K562 (cell line): ENCODE measurements around the gene PACRG. TPM values are rescaled to one million over a fixed set of nuclear protein-coding genes. Genes with fewer than 3 reads are reported as not detected.

ENCODE experiments used
- CC2D1A ChIP-seq: fragments of 450-650 bp; IDR thresholded peaks from 2 replicates; pipeline ENCODE4 v1.6.1; 2017; ENCODE audit warnings: mild to moderate bottlenecking
- HCFC1 ChIP-seq: IDR thresholded peaks from 2 replicates; pipeline ENCODE4 v1.6.1; 2012; ENCODE audit warnings: low read depth, low read length, improper control_type of control experiment
- HEY1 ChIP-seq: fragments of 250-450 bp; sonication (Bioruptor Pico); IDR thresholded peaks from 2 replicates; pipeline ENCODE4 v1.5.0; 2020; ENCODE audit warnings: mild to moderate bottlenecking, moderate library complexity, borderline replicate concordance
- KDM4B ChIP-seq, 2 experiments: fragments of 450-650 bp in 1 of 2; sonication (generic) in 1 of 2; IDR thresholded peaks; 2 replicates each; pipeline ENCODE4 v1.6.1; 2016 to 2017; ENCODE audit warnings: borderline replicate concordance in 2 of 2, antibody characterized with exemption in 1 of 2, low read depth in 1 of 2, mild to moderate bottlenecking in 1 of 2
- L3MBTL2 ChIP-seq: fragments of 450-650 bp; IDR thresholded peaks from 2 replicates; pipeline ENCODE4 v1.6.1; 2016; ENCODE audit warnings: mild to moderate bottlenecking, moderate library complexity
- LEF1 ChIP-seq: fragments of 450-650 bp; IDR thresholded peaks from 2 replicates; pipeline ENCODE4 v1.6.1; 2016; ENCODE audit warnings: mild to moderate bottlenecking
- MCM3 ChIP-seq: fragments of 450-650 bp; IDR thresholded peaks from 2 replicates; pipeline ENCODE4 v1.6.1; 2016
- NR2C2 ChIP-seq, 2 experiments: fragments of 200-800 bp in 1 of 2; sonication (Bioruptor generic) in 1 of 2; sonication (generic) in 1 of 2; formaldehyde crosslinking in 1 of 2; IDR thresholded peaks; 2 replicates each; pipeline versions ENCODE4 v1.6.1 to v1.8.0; 2016 to 2022; ENCODE audit warnings: mild to moderate bottlenecking in 1 of 2, missing compliant biosample characterization in 1 of 2, missing genetic modification characterization in 1 of 2, missing genetic modification reagents in 1 of 2
- SNIP1 ChIP-seq: fragments of 450-650 bp; IDR thresholded peaks from 2 replicates; pipeline ENCODE4 v1.7.1; 2017; ENCODE audit warnings: low read depth, mild to moderate bottlenecking
- TAL1 ChIP-seq: fragments of 450-650 bp; IDR thresholded peaks from 2 replicates; pipeline ENCODE4 v1.6.1; 2016; ENCODE audit warnings: mild to moderate bottlenecking
- TBL1XR1 ChIP-seq, 2 experiments: IDR thresholded peaks; 2 replicates each; pipeline ENCODE4 v1.6.1; 2012; ENCODE audit warnings: improper control_type of control experiment in 2 of 2, low read length in 2 of 2, mild to moderate bottlenecking in 1 of 2
- TSC22D4 ChIP-seq: fragments of 450-650 bp; IDR thresholded peaks from 2 replicates; pipeline ENCODE4 v1.6.1; 2016; ENCODE audit warnings: missing genetic modification characterization, missing biosample characterization, control low read depth
- U2AF1 ChIP-seq: fragments of 200-400 bp; formaldehyde crosslinking; optimal IDR thresholded peaks from 2 replicates; pipeline ENCODE3; 2017; ENCODE audit warnings: mild to moderate bottlenecking, low read depth, low read length, moderate library complexity
- ZNF589 ChIP-seq: fragments of 200-800 bp; sonication (Bioruptor generic); IDR thresholded peaks from 2 replicates; pipeline ENCODE4 v1.6.1; 2016; ENCODE audit warnings: low read depth, missing genetic modification characterization, missing compliant biosample characterization
- ZNF778 ChIP-seq: fragments of 450-650 bp; formaldehyde crosslinking; IDR thresholded peaks from 2 replicates; pipeline ENCODE4 v1.4.0; 2020; ENCODE audit warnings: mild to moderate bottlenecking, moderate library complexity
- ZSCAN29 ChIP-seq: fragments of 450-650 bp; IDR thresholded peaks from 2 replicates; pipeline ENCODE4 v1.6.1; 2017
- polyA plus RNA-seq, 8 experiments: library from polyadenylated mRNA; depleted of rRNA in 4 of 8; stranded (reverse) in 5 of 8; unstranded in 3 of 8; fragments of >200 nt; fragmentation: Nextera tagmentation in 2 of 8; fragmentation: Illumina TruSeq in 1 of 8; extraction: Ambion mirVana in 2 of 8; extraction: Trizol in 1 of 8; gene quantifications; 2 replicates each; pipeline versions ENCODE4 v1.2.1 to v1.2.3, GENCODE V29; 2011 to 2014; ENCODE audit warnings: inconsistent platforms in 1 of 8, missing spikeins in 1 of 8
- total RNA-seq, 7 experiments: library from RNA; depleted of rRNA in 6 of 7; stranded (reverse); fragments of >200 nt in 6 of 7; fragmentation: Illumina TruSeq in 2 of 7; extraction: Trizol in 2 of 7; gene quantifications; 2 replicates each; pipeline versions ENCODE4 v1.2.1 to v1.2.3, GENCODE V29; 2011 to 2021; ENCODE audit warnings: low replicate concordance in 1 of 7
- TF ChIP-seq, protein P1 (sequence below): fragments of 250-450 bp; sonication (Bioruptor Pico); IDR thresholded peaks from 2 replicates; pipeline ENCODE4 v1.9.0; 2021; ENCODE audit warnings: mild to moderate bottlenecking
- TF ChIP-seq, protein P2 (sequence below), 2 experiments: fragments of 450-650 bp; formaldehyde crosslinking in 1 of 2; IDR thresholded peaks; 2 replicates each; pipeline versions ENCODE4 v1.4.0 to v1.6.1; 2014 to 2020; ENCODE audit warnings: mild to moderate bottlenecking in 2 of 2, borderline replicate concordance in 1 of 2, low read depth in 1 of 2
- TF ChIP-seq, protein P3 (sequence below), 3 experiments: IDR thresholded peaks in 2 of 3; conservative IDR thresholded peaks in 1 of 3; 2 replicates each; pipeline ENCODE4 v1.5.1; 2011 to 2012; ENCODE audit warnings: low read length in 3 of 3, mild to moderate bottlenecking in 3 of 3, control low read depth in 2 of 3, improper control_type of control experiment in 1 of 3, inconsistent platforms in 1 of 3, low read depth in 1 of 3, mixed read lengths in 1 of 3, moderate library complexity in 1 of 3; ENCODE audit not compliant: insufficient read depth in 2 of 3

Gene PACRG
- total and polyA plus RNA-seq, 9 of the 15 experiments (the other 6 are each of a cell fraction or from before 2014, with no cell fraction given): 0.04 TPM; not detected in 8

DNA sequence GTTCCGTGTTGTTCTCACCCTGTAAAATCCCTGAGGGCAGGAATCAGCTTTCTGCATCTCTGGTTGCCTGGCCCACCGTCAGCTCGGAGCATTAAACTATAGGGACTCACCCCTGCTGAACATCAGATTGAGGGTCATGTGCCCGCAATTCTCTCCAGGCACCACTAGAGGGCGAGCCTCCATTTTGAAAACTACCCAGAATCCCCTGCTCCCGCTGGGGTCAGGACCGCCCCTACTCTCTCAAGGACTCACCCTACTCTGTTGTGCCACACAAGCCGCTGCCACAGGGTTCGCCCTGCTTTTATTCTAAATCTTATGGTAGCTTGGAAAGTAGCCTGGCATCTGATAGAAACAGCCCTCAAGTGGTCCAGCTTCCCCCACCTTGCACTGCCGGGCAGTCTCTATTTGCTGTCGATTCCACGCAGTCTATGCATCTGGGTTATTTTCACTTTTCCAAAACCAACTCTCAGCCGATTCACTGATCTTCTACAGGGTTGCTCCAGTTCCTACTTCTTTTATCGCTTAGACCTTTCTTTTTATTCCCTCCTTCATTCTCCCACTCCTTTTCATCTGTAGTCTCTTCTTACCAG lies 442.6 kb downstream of the PACRG start (continued):
- TF ChIP-seq, protein P1, sequence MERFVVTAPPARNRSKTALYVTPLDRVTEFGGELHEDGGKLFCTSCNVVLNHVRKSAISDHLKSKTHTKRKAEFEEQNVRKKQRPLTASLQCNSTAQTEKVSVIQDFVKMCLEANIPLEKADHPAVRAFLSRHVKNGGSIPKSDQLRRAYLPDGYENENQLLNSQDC: no peak
- TF ChIP-seq L3MBTL2 (peak; percentile 56), HEY1 (CRISPR knock-in tag) (no peak), TAL1 (no peak), TSC22D4 (tag) (no peak), SNIP1 (no peak), U2AF1 (no peak), TBL1XR1 (IDR thresholded peaks at IDR 0.05; ENCODE audit: low read length in 2 of 2) (no peak), ZSCAN29 (no peak), HCFC1 (0 out of 2 replicates have a peak, but pooled peaks have one; percentile 7), NR2C2 (CRISPR knock-in tag; IDR thresholded peaks at IDR 0.05) (no peak), NR2C2 (tag; IDR thresholded peaks at IDR 0.05) (peak; percentile 82), MCM3 (no peak), ZNF778 (CRISPR knock-in tag) (no peak), LEF1 (no peak), ZNF589 (no peak), CC2D1A (0 out of 2 replicates have a peak, but pooled peaks have one; percentile 25), KDM4B (IDR thresholded peaks at IDR 0.05; ENCODE audit: borderline replicate concordance in 2 of 2, low read depth in 1 of 2) (peak in 1 of 2 experiments; percentile 43; a peak in 1 of 4 replicates)
- TF ChIP-seq, protein P2, sequence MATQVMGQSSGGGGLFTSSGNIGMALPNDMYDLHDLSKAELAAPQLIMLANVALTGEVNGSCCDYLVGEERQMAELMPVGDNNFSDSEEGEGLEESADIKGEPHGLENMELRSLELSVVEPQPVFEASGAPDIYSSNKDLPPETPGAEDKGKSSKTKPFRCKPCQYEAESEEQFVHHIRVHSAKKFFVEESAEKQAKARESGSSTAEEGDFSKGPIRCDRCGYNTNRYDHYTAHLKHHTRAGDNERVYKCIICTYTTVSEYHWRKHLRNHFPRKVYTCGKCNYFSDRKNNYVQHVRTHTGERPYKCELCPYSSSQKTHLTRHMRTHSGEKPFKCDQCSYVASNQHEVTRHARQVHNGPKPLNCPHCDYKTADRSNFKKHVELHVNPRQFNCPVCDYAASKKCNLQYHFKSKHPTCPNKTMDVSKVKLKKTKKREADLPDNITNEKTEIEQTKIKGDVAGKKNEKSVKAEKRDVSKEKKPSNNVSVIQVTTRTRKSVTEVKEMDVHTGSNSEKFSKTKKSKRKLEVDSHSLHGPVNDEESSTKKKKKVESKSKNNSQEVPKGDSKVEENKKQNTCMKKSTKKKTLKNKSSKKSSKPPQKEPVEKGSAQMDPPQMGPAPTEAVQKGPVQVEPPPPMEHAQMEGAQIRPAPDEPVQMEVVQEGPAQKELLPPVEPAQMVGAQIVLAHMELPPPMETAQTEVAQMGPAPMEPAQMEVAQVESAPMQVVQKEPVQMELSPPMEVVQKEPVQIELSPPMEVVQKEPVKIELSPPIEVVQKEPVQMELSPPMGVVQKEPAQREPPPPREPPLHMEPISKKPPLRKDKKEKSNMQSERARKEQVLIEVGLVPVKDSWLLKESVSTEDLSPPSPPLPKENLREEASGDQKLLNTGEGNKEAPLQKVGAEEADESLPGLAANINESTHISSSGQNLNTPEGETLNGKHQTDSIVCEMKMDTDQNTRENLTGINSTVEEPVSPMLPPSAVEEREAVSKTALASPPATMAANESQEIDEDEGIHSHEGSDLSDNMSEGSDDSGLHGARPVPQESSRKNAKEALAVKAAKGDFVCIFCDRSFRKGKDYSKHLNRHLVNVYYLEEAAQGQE (IDR thresholded peaks at IDR 0.05; ENCODE audit: borderline replicate concordance): peak; percentile 38; the same call in 1 of the 2 replicates
- TF ChIP-seq, protein P2 (CRISPR knock-in tag; IDR thresholded peaks at IDR 0.05; ENCODE audit: low read depth): no peak
- TF ChIP-seq, protein P3, sequence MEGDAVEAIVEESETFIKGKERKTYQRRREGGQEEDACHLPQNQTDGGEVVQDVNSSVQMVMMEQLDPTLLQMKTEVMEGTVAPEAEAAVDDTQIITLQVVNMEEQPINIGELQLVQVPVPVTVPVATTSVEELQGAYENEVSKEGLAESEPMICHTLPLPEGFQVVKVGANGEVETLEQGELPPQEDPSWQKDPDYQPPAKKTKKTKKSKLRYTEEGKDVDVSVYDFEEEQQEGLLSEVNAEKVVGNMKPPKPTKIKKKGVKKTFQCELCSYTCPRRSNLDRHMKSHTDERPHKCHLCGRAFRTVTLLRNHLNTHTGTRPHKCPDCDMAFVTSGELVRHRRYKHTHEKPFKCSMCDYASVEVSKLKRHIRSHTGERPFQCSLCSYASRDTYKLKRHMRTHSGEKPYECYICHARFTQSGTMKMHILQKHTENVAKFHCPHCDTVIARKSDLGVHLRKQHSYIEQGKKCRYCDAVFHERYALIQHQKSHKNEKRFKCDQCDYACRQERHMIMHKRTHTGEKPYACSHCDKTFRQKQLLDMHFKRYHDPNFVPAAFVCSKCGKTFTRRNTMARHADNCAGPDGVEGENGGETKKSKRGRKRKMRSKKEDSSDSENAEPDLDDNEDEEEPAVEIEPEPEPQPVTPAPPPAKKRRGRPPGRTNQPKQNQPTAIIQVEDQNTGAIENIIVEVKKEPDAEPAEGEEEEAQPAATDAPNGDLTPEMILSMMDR (IDR thresholded peaks at IDR 0.05 in 2 of 3, conservative IDR thresholded peaks at IDR 0.05 in 1 of 3; ENCODE audit: insufficient read depth in 2 of 3, low read depth in 1 of 3, low read length in 3 of 3): peak; percentile 72 to 94 (median 76)
